Measurements from ENCODE around the gene CCP110.

Gene CCP110, protein sequence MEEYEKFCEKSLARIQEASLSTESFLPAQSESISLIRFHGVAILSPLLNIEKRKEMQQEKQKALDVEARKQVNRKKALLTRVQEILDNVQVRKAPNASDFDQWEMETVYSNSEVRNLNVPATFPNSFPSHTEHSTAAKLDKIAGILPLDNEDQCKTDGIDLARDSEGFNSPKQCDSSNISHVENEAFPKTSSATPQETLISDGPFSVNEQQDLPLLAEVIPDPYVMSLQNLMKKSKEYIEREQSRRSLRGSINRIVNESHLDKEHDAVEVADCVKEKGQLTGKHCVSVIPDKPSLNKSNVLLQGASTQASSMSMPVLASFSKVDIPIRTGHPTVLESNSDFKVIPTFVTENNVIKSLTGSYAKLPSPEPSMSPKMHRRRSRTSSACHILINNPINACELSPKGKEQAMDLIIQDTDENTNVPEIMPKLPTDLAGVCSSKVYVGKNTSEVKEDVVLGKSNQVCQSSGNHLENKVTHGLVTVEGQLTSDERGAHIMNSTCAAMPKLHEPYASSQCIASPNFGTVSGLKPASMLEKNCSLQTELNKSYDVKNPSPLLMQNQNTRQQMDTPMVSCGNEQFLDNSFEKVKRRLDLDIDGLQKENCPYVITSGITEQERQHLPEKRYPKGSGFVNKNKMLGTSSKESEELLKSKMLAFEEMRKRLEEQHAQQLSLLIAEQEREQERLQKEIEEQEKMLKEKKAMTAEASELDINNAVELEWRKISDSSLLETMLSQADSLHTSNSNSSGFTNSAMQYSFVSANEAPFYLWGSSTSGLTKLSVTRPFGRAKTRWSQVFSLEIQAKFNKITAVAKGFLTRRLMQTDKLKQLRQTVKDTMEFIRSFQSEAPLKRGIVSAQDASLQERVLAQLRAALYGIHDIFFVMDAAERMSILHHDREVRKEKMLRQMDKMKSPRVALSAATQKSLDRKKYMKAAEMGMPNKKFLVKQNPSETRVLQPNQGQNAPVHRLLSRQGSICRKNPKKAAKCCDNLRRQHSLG

DNA sequence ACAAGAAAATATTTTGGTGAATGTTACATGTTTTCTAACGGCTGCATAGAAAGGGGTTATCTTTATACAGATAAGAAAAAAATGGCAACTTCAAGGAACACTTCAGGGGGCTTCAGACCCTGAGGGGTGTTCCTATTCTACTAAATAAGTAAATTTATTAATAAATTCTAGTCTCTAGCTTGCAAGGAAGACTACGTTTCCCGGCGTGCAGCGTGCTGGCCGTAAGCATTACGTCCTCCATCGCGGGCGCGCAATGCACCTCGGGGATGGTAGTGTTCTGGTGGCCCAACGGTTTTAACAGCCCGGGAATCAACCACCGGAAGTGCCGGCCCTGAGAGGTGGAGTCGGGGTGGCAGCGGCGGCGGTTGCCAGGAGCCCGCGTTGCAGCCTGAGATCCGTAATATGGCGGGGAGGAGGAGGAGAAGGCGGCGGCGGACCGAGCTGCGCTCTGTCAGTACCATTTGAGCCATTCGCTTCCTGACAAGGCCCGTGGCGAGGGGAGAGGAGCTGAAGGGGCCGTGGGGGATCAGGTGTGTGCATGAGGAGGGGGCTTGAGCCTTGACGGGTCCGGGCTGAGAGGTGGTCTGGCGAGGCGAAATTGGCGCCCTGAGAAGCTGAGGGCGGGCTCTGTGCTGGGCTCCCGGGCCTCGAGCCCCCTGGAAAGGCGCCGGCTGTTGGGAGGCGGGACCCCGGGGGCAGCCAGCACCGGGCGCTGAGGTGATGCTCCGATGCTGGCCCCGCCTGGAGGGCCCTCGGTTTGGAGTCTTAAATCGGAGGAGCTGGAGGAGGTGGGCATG is at the start of gene CCP110:
CCP110 (plus strand) TSS at position 384 of the 797 bp plus-strand sequence. CDS start 3,940 bp downstream, outside the sequence.
- peak; percentile 92 for DNase-seq (ENCODE audit: low read depth)
- H3K4me3 ChIP-seq (ENCODE audit: low read depth, low read length) = peak within 1 kb of the TSS; percentile 92
- TF ChIP-seq, protein P1, sequence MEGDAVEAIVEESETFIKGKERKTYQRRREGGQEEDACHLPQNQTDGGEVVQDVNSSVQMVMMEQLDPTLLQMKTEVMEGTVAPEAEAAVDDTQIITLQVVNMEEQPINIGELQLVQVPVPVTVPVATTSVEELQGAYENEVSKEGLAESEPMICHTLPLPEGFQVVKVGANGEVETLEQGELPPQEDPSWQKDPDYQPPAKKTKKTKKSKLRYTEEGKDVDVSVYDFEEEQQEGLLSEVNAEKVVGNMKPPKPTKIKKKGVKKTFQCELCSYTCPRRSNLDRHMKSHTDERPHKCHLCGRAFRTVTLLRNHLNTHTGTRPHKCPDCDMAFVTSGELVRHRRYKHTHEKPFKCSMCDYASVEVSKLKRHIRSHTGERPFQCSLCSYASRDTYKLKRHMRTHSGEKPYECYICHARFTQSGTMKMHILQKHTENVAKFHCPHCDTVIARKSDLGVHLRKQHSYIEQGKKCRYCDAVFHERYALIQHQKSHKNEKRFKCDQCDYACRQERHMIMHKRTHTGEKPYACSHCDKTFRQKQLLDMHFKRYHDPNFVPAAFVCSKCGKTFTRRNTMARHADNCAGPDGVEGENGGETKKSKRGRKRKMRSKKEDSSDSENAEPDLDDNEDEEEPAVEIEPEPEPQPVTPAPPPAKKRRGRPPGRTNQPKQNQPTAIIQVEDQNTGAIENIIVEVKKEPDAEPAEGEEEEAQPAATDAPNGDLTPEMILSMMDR (IDR thresholded peaks at IDR 0.05; ENCODE audit: low read depth, low read length, missing control alignments) = no peak
- in situ Hi-C loops (cut with HindIII; ENCODE audit: low sequenced_read_pairs) = no loop called here

DNA sequence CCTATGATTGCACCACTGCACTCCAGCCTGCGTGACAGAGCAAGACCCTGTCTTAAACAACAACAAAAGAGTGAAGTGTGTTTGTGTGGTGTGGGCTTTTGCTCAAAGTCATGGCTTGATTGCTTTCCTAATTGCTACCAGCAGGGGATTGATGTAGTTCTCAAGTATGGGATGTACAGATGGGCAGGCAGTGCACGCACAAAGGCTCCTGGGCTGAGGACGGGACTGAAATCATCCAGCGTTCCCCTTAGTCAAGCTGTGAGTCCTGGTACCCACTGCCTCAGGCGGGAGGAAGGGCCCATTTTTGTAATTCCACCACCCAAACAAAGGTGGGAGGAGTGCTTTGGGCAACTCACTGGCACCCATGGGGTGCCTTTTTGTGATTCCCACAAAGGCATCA is 49.1 kb upstream of the CCP110 start:
- DNase-seq (ENCODE audit: low read depth) = no peak
- TF ChIP-seq, protein P1 (IDR thresholded peaks at IDR 0.05; ENCODE audit: low read depth, low read length, missing control alignments) = no peak
- no peak overlapping the region for H3K4me3 ChIP-seq (ENCODE audit: low read depth, low read length)
- in situ Hi-C loops (cut with HindIII; ENCODE audit: low sequenced_read_pairs) = no loop called here

DNA sequence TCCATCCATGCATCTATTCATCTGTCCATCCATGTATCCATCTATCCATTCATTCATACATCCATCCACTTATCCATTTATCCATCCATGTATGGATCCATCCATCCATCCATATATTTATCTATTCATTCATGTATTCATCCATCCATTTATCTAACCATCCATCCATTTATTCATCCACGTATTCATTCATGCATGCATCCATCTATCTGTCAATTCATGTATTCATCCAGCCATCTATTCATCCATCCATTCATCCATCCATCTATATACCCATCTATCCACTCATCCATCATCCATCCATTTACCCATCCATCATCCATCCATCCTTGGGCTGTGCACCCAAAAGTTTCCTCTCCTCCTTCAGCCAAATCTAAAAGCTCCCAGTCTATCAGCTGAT is 45.2 kb upstream of the CCP110 start:
- in situ Hi-C loops (cut with HindIII; ENCODE audit: low sequenced_read_pairs) = no loop called here
- TF ChIP-seq, protein P1 (IDR thresholded peaks at IDR 0.05; ENCODE audit: low read depth, low read length, missing control alignments) = no peak
- no peak overlapping the region for H3K4me3 ChIP-seq (ENCODE audit: low read depth, low read length)
- no peak for DNase-seq (ENCODE audit: low read depth)

DNA sequence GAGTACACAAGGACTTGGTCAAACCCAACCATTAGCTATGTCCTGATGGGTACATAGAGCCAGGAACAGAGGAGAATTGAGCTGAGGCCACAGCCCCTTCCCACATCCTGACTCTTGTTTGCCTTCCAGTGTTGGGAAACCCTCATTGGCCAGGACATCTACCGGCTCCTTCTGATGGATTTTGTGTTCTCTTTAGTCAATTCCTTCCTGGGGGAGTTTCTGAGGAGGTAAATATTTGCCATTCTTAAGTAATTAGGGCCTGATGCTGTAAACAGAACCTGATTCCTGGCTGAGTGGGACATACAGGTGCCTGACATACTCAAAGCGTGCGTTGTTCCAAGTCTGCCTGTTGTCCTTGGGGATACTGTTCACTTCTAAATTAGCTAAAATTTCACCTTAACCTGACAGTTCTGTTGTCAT is 44.4 kb upstream of the CCP110 start:
- no peak overlapping the region for H3K4me3 ChIP-seq (ENCODE audit: low read depth, low read length)
- TF ChIP-seq, protein P1 (IDR thresholded peaks at IDR 0.05; ENCODE audit: low read depth, low read length, missing control alignments) = no peak
- DNase-seq (ENCODE audit: low read depth) = no peak
- in situ Hi-C loops (cut with HindIII; ENCODE audit: low sequenced_read_pairs) = no loop called here

DNA sequence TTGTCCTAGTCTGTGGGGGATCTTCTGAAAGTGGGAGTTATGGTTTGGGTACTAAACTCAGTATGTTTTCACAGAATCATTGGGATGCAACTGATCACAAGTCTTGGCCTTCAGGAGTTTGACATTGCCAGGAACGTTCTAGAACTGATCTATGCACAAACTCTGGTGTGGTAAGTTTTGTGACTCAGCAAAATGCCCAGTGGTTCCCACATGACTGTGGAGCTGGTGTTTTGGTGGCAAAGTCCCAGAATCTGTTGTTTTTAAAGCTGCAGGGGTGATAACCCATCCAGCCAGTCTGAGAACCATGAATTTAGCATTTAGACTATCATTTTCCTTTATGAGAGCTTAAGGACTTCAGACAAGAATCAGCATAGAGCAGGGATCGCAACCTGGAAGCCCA is 42.4 kb upstream of the CCP110 start:
- in situ Hi-C loops (cut with HindIII; ENCODE audit: low sequenced_read_pairs) = no loop called here
- no peak for DNase-seq (ENCODE audit: low read depth)
- TF ChIP-seq, protein P1 (IDR thresholded peaks at IDR 0.05; ENCODE audit: low read depth, low read length, missing control alignments) = no peak
- H3K4me3 ChIP-seq (ENCODE audit: low read depth, low read length) = no peak overlapping the region

DNA sequence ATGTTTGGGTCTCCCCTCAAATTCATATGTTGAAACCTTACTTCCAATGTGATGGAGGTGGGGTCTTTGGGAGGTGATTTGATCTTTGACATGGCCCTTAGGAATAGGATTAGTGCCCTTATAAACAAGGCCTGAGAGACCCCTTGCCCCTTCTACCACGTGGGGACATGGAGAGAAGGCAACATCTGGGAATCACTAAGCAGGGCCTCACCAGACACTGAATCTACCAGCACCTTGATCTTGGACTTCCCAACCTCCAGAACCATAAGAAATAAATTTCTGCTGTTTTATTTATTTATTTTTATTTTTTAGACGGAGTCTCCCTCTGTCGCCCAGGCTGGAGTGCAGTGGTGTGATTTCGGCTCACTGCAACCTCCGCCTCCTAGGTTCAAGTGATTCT is 42.0 kb upstream of the CCP110 start:
- no peak overlapping the region for H3K4me3 ChIP-seq (ENCODE audit: low read depth, low read length)
- no peak for DNase-seq (ENCODE audit: low read depth)
- in situ Hi-C loops (cut with HindIII; ENCODE audit: low sequenced_read_pairs) = no loop called here
- TF ChIP-seq, protein P1 (IDR thresholded peaks at IDR 0.05; ENCODE audit: low read depth, low read length, missing control alignments) = no peak
